GM23248 (cell line): Measurements from ENCODE around the gene KCTD5. TPM values are rescaled to one million over a fixed set of nuclear protein-coding genes. Genes with fewer than 3 reads are reported as not detected.
"Not testable (repeated sequence)": the region's sequence is repeated elsewhere in the genome, so short reads cannot be mapped to it uniquely, and the experiment has no call there.

Source experiments
- DNase-seq: peaks from one replicate; pipeline ENCODE4 v3.0.0-alpha.2; 2015
- H2AFZ ChIP-seq: fragments of 200-600 bp; sonication (generic); 2 replicates; pipeline ENCODE4 v1.6.1; 2016; ENCODE audit warnings: antibody characterized with exemption
- H3F3A ChIP-seq: fragments of 200-600 bp; sonication (generic); 2 replicates; pipeline ENCODE4 v1.6.1; 2016; ENCODE audit warnings: mild to moderate bottlenecking, antibody characterized with exemption, mixed run types; ENCODE audit not compliant: insufficient read depth
- H3K27ac ChIP-seq: fragments of 200-600 bp; sonication (generic); 2 replicates; pipeline ENCODE4 v1.5.1; 2016; ENCODE audit warnings: mild to moderate bottlenecking
- H3K27me3 ChIP-seq: fragments of 200-600 bp; sonication (generic); replicated peaks from 2 replicates; pipeline ENCODE4 v1.6.1; 2016; ENCODE audit warnings: mild to moderate bottlenecking; ENCODE audit not compliant: insufficient read depth
- H3K36me3 ChIP-seq: fragments of 200-600 bp; sonication (generic); 2 replicates; pipeline ENCODE4 v1.6.1; 2016; ENCODE audit warnings: low read depth, mild to moderate bottlenecking
- H3K4me1 ChIP-seq: fragments of 200-600 bp; sonication (generic); 2 replicates; pipeline ENCODE4 v1.6.1; 2016; ENCODE audit warnings: mild to moderate bottlenecking; ENCODE audit not compliant: insufficient read depth
- H3K4me2 ChIP-seq: fragments of 200-600 bp; sonication (generic); one replicate; pipeline ENCODE4 v1.6.1; 2016; ENCODE audit warnings: mild to moderate bottlenecking; ENCODE audit not compliant: unreplicated experiment
- H3K4me3 ChIP-seq: fragments of 200-600 bp; sonication (generic); 2 replicates; pipeline ENCODE4 v1.5.1; 2016; ENCODE audit warnings: mild to moderate bottlenecking
- H3K79me2 ChIP-seq: fragments of 200-600 bp; sonication (generic); 2 replicates; pipeline ENCODE4 v1.6.1; 2016; ENCODE audit warnings: mild to moderate bottlenecking; ENCODE audit not compliant: insufficient read depth
- H3K9ac ChIP-seq: fragments of 200-600 bp; sonication (generic); 2 replicates; pipeline ENCODE4 v1.6.1; 2016; ENCODE audit warnings: mild to moderate bottlenecking
- H3K9me2 ChIP-seq: fragments of 200-600 bp; sonication (generic); 2 replicates; pipeline ENCODE4 v1.6.1; 2016; ENCODE audit warnings: mixed run types, mild to moderate bottlenecking, moderate library complexity; ENCODE audit not compliant: insufficient read depth
- H3K9me3 ChIP-seq: fragments of 200-600 bp; sonication (generic); one replicate; pipeline ENCODE4 v1.6.1; 2017; ENCODE audit warnings: low read depth
- H4K20me1 ChIP-seq: fragments of 200-600 bp; sonication (generic); 2 replicates; pipeline ENCODE4 v1.6.0; 2016; ENCODE audit not compliant: insufficient read depth
- EZH2 ChIP-seq: fragments of 200-600 bp; sonication (generic); IDR thresholded peaks from 2 replicates; pipeline ENCODE4 v1.6.1; 2018; ENCODE audit warnings: antibody characterized with exemption, mild to moderate bottlenecking; ENCODE audit not compliant: insufficient read depth, poor library complexity, severe bottlenecking
- EZH2phosphoT487 ChIP-seq: fragments of 200-600 bp; sonication (generic); IDR thresholded peaks from 2 replicates; pipeline ENCODE4 v1.6.1; 2018; ENCODE audit warnings: antibody characterized with exemption, moderate library complexity, mild to moderate bottlenecking, low read depth; ENCODE audit not compliant: insufficient read depth
- WGBS, 2 experiments: methylation state at CpG; one replicate each; pipeline ENCODE4 v1.1.6; 2015 to 2017; ENCODE audit warnings: low lambda C conversion rate in 2 of 2, low coverage in 1 of 2; ENCODE audit errors: missing lambda C conversion rate in 2 of 2; 5-methylcytosine and 5-hydroxymethylcytosine counted together
- in situ Hi-C: fragments of 300-500 bp; cut with MboI; formaldehyde crosslinking; loops from 2 replicates; pipeline ENCODE4 v1.15.0; 2020
- polyA plus RNA-seq: library from polyadenylated mRNA; unstranded; fragments of >200 nt; fragmentation: Nextera tagmentation; extraction: Ambion mirVana; gene quantifications from 2 replicates; pipeline ENCODE4 v1.2.1, GENCODE V29; 2016
- total RNA-seq: library from RNA; depleted of rRNA; stranded (reverse); fragments of >200 nt; shearing (Covaris generic); gene quantifications from 2 replicates; pipeline ENCODE4 v1.2.3, GENCODE V29; 2014

The KCTD5 gene
- total and polyA plus RNA-seq, 2 experiments from 2014 or later, result 33.2 to 38.3 TPM

DNA sequence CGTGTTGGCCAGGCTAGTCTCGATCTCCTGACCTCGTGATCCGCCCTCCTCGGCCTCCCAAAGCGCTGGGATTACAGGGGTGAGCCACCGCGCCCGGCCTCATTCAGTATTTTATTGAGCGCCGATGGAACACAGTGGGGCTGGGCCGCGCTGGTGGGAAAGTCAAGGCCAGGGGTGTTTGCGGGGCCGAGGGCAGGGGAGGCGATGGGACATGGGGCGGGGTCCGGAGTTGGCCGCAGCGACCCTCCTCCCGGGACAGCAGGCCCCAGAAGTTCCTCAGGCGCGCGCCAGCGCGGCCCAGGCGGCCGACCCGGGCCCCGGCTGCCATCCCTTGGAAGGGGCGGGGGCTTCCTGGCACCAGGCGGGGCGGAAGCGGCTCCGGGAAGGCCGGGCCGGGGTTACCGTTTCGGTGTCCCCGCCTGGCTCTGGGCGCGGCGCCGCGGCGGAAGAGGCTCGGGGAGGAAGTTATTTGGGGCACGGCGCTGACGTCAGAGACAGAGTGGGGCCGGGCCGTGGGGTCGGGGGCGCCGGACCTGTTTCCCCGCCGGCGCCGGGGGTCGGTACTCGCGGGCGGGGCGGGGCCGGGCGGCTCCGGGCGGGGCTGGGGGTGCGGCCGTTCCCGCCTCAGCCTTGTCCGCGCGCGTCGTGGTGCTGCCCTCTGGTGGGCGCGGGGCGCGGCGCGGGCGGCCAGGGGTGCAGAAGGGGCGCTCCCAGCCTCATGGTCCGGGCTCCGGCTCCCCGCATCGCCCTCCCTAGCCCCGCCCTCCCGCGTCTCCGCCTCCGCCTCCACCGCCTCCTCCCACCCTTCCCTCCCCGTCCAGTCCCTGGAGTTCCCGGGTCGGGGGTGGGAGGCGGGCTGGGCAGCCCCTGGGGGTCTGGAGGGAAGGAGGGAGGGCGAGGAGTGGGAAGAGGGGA lies 38.7 kb downstream of the KCTD5 start:
- Histone ChIP-seq H3K9ac (peak overlapping the region; percentile 86), H3F3A (no peaks in the 10 kb centered on the region), H4K20me1 (no peaks in the 10 kb centered on the region), H3K9me2 (no peaks in the 10 kb centered on the region), H3K36me3 (no peaks in the 10 kb centered on the region), H3K4me3 (peak overlapping the region; percentile 74), H3K27ac (no peak overlapping the region), H3K4me2 (peak overlapping the region; percentile 92), H3K79me2 (no peaks in the 10 kb centered on the region), H3K4me1 (0 out of 2 replicates have a peak, but pooled peaks cover 3% of the 10 kb centered on the region), H3K9me3 (no peaks in the 10 kb centered on the region), H3K27me3 (no peaks in the 10 kb centered on the region), H2AFZ (peak overlapping the region; percentile 93)
- DNase-seq, result peak; percentile 92
- no peak for TF ChIP-seq EZH2phosphoT487
- TF ChIP-seq EZH2, result no peak
- 6 to 9% methylated on average over 25 to 65 of the region's 99 CpGs for WGBS, 2 experiments
- in situ Hi-C loops, result no loop called here

DNA sequence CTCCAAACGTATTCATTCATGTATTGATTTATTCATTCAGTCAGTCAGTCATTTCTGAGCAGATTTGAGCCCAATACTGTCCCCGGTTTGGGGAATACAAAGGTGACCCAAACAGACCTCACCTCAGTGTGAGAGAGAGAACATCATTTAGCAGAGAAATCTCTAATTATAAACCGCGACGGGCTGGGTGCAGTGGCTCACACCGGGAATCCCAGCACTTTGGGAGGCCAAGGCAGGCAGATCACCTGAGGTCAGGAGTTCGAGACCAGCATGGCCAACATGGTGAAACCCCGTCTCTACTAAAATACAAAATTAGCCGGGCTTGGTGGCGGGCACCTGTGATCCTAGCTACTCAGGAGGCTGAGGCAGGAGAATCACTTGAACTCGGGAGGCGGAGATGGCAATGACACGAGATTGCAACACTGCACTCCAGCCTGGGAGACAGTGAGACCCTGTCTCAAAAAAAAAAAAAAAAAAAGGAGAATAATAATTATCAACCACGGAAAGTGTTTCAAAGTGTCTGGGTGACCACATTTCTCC lies 39.4 kb downstream of the KCTD5 start:
- H4K20me1 ChIP-seq, H3K9me2 ChIP-seq, H3K9me3 ChIP-seq, H3K27me3 ChIP-seq, DNase-seq, H3K79me2 ChIP-seq, H3K36me3 ChIP-seq, in situ Hi-C loops, H3K4me1 ChIP-seq, H3K27ac ChIP-seq, H3F3A ChIP-seq: not testable (repeated sequence)
- H3K4me2 ChIP-seq, result peak overlapping the region; percentile 65
- peak overlapping the region; percentile 89 for H2AFZ ChIP-seq
- WGBS, 2 experiments, result 42 to 45% methylated on average over 13 to 14 of the region's 14 CpGs
- peak overlapping the region; percentile 86 for H3K9ac ChIP-seq
- peak overlapping the region; percentile 74 for H3K4me3 ChIP-seq

DNA sequence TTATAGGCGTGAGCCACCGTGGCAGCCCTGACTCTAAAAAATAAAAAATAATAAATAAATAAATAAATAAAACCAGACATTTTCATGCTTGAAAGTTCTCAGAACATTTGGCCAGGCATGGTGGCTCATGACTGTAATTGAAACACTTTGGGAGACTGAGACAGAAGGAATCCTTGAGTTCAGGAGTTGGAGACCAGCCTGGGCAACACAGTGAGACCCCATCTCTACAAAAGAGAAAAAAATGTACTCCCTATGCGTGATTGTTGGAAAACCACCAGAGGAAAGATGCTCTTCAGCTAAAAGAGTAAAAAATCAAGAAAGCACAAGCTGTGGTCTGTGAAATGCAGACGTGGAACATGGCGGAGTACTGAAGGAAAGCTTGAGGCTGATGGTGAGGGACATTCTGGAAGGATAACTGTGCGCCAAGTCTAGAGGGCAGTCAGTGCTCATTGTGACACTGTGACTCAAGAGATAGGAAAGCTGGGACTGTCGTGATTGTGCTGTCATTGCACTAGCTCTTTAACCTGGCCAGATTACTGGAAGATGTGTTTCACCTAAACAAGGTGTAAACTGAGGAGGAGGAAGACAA lies 41.9 kb downstream of the KCTD5 start:
- H3K79me2 ChIP-seq, result no peaks in the 10 kb centered on the region
- no peaks in the 10 kb centered on the region for H3K27me3 ChIP-seq
- 0 out of 2 replicates have a peak, but pooled peaks cover 3% of the 10 kb centered on the region for H3K4me1 ChIP-seq
- H3K9me2 ChIP-seq, result no peaks in the 10 kb centered on the region
- no peaks in the 10 kb centered on the region for H3K36me3 ChIP-seq
- no peak overlapping the region for H3K4me2 ChIP-seq
- H3K9ac ChIP-seq, result no peak overlapping the region
- no peaks in the 10 kb centered on the region for H3F3A ChIP-seq
- H4K20me1 ChIP-seq, result no peaks in the 10 kb centered on the region
- H3K9me3 ChIP-seq, result no peaks in the 10 kb centered on the region
- in situ Hi-C loops, result no loop called here
- no peak overlapping the region for H3K4me3 ChIP-seq
- TF ChIP-seq EZH2phosphoT487 (no peak), EZH2 (no peak)
- 63 to 66% methylated on average over 7 of the region's 7 CpGs for WGBS, 2 experiments
- H2AFZ ChIP-seq, result no peak overlapping the region
- no peak overlapping the region for H3K27ac ChIP-seq
- DNase-seq, result no peak

DNA sequence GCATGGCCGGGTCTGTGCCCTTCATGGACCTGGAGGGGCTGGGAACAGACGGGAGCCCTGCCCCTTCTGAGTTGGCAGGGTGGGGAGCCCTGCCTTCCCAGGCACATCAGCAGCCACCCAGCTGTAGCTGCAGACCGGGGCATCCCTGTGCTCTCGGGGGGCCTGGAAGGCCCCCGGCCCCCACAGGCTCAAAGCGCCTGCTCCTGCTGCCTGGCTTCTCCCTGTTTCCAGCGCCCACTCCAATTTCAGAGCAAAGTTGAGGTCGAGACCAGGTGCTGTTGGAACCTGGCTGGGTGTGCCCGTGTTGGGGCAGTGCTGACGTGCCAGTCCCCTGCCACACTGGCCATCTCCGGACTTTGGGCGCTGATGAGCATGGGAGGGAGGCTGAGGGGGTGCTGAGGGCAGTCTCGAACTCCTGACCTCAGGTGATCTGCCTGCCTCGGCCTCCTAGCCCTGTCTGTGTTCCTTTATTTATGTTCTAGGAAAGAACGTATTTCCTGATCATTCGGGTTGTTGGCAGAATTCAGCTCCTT lies 42.6 kb downstream of the KCTD5 start:
- no peak for DNase-seq
- no peaks in the 10 kb centered on the region for H3K9me3 ChIP-seq
- in situ Hi-C loops, result no loop called here
- H3K27ac ChIP-seq, result no peak overlapping the region
- H3K4me2 ChIP-seq, result no peak overlapping the region
- no peaks in the 10 kb centered on the region for H3K27me3 ChIP-seq
- H3K9ac ChIP-seq, result no peak overlapping the region
- no peak overlapping the region for H3K4me3 ChIP-seq
- H3K4me1 ChIP-seq, result 0 out of 2 replicates have a peak, but pooled peaks cover 3% of the 10 kb centered on the region
- H3K36me3 ChIP-seq, result no peaks in the 10 kb centered on the region
- no peaks in the 10 kb centered on the region for H3F3A ChIP-seq
- H2AFZ ChIP-seq, result no peak overlapping the region
- H3K9me2 ChIP-seq, result no peaks in the 10 kb centered on the region
- no peak for TF ChIP-seq EZH2
- no peak for TF ChIP-seq EZH2phosphoT487
- H3K79me2 ChIP-seq, result no peaks in the 10 kb centered on the region
- no peaks in the 10 kb centered on the region for H4K20me1 ChIP-seq
- WGBS, 2 experiments, result 58 to 62% methylated on average over 16 of the region's 16 CpGs
